IPS DF 19.7 (cell line): ENCODE measurements around the gene SMYD3.

Experiments used
- DNase-seq: peaks from one replicate; pipeline ENCODE4 v3.0.0-alpha.2; 2013; ENCODE audit warnings: low read depth, low spot score

Gene SMYD3

DNA sequence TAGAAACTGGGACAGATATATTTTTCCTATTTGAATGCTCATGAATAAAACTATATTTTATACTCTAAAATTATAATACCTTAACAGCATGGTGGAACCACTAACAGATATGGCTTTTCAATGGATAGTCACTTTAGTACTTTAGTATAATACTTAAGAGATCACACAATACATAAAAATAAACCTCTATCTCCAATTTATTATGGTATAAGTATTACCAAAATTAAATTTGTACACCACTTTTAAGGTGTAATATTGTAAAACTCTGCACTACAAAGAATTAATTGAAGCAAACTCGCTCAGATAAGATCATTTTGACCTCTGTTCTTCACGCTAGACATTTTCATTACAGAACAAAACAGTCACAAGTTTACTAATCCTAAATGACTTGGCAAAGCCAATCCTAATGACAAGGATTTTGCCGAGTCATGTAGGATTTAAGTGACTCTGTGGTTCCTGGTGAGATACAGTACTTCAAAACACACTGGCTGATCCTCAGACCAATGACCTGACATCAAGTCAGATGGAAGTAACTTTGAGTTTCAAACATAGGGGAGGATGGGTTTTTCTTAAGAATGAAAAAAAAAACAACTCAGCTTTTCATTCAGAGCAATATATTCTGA lies 200.6 kb downstream of the SMYD3 start:
- no peak for DNase-seq

DNA sequence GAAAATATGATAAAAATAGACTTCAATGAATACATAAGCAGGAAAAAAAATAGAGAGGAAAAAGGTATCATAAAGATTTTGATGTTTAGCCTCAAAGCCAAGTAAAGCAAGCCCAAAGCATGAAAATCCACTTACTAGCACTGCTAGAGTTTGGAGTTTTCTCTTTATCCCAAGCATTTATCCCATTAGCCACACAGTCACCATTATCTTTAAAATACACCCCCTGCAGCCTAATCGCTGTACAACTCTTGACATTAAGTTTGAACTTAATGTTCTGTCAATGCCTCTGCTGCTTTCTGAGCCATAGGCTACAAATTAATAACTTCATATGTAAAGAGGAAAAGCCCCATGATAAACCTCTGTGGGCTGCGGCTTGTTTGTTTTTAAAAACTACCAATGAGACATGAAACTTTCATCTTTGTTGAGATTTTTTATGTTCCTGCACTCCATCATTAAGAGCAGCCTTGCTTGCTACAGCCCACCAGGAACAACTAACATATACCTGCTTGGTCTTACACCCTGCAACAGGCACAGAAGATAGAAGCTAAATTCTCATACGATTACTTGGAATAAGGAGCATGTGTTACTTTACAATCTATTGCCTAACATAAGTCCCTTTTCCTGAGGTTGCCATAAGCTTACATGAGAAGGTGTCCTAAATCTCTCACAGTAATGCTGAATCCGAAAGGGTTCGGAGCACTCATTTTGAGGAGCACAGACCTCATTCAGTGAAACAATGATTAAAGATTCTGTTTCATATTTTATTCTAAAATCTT lies 202.4 kb downstream of the SMYD3 start:
- no peak for DNase-seq

DNA sequence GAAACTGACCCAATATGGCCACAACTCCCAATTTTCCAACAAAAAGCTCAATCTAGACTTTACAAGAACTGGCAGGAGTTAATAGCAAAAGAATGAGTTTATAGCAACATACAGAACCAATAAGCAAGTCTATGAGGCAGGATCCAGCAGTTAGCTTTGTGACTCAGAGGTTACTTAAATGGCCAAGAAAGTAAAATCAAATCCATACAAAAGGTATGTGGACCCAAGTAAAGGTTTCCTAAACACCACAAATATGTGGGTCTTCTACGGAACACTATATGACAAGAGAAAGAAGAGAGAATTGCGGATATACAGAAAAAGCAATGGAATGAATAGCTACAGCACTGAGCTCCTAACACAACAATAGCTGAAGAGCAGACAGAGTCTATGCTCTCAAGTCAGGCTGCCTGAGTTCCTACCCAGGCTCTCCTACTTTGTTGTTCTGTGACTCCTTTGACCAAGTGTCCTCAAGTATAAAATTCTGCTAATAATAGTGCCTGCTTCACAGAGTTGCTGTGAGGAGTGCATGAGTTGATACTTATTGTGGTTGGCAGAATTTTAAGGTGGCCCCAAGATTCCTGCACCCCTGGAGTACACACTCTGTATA lies 204.3 kb downstream of the SMYD3 start:
- DNase-seq = no peak

DNA sequence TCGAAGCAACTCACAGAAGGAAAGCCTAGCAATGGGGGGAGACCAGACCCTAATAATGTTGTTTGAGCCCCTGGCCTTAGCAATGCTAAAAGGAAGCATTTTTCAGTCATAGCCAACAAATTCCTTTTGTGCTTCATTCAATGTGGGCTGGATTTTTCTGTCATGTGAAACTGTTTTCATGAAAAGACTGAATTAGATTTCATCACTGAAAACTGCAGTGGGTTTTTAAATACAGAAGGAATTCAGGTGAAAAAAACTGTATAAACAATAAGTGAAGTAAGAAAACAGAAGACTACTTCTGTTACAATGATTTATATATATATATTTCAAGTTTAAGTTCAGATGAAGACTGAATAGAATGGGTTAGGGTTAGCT lies 204.8 kb downstream of the SMYD3 start:
- no peak for DNase-seq

DNA sequence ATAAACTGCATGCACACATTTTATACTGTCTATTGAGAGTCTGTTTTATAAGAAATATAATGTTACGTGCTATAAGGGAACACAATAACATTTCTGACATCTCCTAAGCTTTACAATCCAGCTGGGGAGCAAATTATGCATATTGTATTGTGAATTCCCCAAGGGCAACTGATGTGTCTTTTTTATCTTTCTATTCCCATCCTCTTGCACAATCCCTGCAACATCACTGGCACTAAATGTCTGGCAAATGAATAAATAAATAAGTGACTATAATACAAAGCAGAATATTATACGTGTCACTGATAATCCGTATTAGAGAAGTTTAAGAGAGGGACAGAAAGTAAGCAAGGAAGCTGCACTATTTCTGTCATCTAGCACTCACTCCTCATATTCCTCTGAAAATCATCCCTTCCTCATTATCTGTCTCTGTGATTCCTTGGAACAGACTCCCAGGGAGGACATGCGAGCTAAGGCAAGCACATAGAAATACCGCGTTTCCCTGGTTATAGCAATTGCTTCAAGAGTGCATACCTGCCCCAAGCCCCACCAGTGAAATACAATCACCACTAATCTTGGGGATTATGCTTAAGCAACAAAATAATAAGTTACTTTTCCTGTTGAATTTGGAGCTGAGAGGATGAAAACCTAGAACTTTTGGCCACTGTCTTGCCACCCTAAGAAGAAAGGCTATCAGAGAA lies 205.4 kb downstream of the SMYD3 start:
- DNase-seq = no peak

DNA sequence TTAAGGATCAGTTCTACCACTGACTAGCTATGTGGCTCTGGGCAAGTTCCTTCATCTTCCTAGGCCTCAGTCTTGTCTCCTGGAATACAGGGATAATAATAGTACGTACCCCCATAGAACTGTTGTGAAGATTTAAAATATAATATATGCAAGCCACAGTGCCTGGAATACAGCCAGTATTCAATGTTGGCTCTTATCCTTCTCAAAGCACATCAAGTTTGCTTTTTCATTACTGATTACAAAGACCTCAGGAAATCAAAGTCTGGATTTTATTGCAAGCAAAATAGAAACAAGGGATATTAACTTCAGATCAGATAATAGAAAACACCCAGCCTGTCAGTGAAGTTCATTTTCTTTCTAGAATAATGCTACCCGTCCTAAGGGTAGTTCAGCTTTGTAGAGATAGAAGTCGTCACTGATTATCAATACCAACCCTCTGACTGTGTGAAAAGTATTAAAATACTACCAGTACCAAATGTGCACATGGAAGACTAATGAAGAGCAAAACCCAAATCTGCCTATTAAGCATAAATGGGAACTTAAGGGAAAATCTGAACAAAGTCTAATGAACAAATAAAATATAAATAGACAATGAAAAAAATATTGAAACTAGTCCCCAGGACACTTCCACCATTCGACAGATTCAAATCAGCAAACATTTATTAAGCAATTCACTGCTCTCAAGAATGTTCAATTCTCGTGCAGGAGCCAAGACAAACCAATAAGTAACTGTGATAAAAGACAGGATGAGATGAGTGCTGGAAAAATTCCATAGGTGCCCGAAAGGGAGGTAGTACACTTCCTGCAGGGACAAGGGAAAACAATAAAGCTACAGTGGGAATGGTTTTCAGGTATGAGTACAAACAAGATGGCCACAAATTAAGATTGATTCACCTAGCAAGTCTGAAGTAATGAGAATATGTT lies 206.2 kb downstream of the SMYD3 start:
- no peak for DNase-seq

DNA sequence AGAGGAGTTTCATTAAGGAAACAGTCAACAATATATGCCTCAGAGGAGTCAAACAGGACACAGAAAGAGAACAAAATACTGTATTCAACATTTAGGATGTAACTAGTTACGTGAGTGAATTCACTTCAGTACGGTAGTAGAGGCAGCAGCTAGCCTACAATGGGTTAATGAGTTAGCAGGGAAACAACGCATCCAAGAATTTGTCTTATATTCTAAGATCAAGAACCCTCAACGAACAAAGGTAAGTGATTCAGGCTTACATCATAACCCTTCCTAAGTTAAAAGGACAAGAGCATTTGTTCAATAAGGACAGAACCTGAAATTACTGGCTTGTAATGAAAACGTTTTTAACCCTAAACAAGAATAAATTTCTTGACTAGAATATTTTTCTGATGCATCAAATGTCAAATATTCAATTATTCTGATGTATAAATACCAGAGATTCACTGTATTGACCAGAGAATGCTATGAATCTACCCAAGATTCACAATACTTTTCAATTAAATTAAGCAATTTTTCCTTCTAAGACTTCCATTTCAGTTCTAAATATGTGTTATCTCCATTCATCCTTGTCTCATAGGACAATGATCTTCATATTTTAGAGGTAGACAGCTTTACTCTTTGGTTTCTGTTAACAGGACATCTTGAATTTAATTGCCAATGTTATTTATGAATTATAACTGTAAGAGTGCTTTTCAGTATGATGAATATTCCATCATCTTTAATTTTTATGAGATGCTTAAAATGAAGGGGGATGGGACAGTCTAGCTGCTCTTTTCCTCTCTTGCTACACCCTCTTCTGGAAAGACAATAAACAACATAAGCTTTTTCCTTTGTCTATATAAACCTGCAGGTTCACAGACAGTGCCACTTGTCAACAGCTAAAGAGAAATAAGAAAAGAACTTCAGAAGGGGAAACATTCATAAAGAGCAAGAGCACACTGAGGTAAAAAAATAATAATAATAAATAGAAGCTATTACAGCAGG lies 209.5 kb downstream of the SMYD3 start:
- DNase-seq = no peak

DNA sequence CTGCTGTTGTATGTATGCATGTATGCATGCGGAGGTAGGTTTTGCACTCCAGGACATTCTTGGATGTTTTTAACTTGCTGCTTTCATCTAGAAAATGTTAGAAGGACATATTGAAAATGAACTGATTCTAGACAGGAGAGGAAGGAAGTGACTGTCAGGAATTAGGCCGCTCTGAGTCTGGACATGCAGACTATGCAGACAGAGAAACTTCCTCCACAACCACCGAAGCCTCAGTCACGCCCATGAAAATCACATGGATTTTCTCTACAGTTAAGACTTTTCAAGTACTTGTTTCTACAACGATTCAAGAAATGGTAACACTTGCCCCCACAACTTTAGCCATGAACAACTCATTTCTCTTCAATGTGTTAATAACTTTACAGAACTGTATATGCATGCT lies 211.1 kb downstream of the SMYD3 start:
- no peak for DNase-seq

DNA sequence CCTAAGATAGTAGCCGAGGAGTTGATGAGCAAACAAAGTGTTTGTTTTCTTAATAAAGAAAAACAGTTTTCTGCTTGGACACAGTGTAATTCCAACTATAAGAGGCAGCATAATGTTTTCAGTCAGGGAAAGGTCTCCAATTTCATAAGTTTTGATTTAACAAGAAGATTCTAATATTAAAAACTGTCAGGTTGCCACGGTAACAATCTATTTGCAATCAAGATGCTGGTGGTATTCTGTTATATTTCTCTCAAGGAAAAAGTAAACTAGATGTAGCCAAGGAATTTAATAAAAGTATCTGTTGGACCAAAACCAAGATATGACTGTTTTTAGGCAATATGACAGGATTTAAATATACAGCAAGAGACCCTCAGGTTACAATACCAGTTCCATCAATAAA lies 211.7 kb downstream of the SMYD3 start:
- no peak for DNase-seq

DNA sequence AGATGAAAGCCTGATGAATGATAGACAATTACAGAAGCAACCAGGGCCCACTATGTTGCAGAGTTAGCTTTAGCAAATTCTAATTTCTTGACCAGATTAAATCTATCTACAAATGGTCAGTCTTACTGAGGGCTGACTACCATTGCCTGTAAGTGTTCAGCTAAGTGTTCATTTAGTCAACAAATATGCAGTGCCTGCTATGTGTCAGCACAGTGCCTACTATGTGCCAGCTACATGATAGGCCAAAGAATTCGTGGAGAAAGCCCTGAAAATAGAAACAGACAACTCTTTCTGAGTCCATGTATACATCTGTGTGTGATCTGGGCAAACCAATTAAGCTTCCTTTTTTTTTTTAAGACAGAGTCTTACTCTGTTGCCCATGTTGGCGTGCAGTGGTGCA lies 212.8 kb downstream of the SMYD3 start:
- DNase-seq = no peak

DNA sequence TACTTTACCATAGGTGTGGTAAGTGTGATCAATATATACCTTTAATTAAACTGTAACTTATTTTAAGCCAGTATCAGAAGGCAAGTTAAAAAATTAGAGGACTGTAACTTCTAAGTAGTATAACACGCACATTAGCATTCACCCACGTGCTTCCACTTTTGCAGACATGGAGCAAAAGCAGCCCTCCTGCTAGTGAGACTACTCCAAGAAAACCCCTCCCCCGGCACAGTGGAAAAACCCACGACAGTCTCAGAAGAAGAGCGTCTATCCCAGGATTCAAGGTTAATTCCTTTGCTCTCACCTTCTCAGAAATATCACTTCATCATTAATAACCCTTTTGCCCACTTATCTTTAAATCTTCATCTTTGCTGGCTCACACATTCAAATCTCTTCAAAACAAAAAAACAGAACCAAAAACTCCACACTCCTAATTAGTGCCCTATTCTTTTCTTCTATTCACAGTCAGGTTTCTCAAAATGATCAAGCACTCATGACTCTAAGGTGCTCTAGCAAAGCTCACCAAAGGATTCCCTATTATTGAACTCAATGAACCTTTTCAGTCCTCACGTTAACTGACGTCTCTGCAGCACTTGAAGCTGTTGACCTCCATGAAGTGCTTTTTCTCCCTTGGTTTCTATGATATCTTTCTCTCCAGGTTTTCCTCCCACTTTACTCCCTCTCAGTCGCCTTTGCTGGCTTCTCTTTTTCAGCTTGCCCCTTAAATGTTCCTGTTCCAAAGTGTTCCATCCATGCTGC lies 213.5 kb downstream of the SMYD3 start:
- DNase-seq = no peak

DNA sequence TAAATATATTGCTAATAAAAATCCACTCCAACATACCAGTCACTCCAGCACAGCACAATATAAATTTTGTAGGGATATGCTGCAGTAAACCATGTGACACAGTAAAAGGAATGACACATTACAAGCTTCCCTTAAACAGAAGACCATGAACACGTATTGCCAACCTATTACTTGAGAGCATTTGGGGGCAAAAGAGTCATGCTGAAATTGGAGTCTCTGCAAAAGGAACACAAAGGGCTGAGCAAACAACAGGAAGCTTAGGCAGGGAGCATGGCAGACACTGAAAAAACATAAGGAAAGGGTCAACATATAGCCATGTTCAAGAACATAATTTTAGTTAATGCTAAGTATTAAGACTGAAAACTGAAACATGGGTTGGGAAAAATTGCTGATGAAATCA lies 214.5 kb downstream of the SMYD3 start:
- no peak for DNase-seq

DNA sequence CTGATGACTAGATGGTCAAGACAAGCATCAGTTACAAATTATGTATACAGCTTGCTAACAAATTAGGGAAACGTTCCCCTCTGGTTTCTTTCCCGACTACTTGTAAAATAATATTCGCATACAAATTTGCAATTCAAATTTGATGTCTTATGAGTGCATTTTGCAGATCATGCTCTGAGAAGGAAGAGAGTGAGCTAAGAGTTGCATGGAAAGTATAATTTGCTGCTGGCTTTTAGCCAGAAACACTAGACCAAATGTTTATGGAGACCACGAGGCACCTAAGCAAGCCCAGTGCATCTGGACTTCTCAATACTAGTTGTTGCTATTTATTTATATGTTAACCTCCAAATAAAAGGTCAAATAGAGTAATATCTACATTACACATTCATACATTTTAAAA lies 216.0 kb downstream of the SMYD3 start:
- DNase-seq = no peak

DNA sequence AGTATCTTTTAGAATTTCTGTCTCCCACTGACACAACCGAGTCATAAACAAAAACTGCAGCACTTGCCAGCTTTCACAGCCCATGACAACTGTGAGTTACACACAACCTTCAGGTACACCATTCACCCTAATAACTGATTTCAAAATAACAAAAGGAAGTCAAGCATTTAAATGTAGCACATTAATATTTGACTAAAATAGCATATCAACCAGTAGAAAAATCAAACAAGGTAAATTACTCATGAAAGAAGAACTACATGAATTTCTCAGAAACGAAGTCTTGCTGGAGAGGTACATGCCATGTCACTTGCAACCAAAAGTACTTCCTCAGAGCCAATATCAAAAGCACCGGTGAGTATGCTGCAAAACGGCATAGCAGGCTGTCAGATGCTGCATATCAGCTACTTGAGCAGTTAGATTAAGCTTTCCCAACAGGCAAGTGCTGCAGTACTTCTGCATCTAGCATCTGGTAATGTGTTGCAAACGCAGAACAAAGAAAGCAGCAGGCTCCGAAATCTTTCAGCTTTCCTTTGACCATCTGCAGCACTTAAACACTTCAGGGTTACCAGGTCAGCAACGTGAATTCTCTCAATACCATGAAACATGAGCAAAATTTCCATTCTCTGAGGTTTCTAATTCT lies 223.2 kb downstream of the SMYD3 start:
- no peak for DNase-seq

DNA sequence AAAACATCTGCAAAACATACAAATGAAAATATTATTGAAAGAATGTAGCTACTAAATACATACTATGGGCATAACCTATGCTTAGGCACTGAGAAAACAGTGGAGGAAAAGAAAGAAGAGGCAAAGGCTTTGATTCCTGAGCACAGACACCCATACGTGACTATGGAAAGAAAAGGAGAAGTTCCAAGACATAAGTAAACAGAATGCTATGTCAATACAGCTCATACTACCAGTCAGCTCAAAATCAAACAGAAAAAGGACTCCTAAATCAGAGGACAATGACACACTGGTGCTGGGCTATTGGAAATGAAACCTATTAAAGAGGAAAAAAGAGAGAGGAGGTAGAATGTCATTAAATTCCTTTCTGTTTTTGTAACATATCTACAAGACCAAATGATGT lies 225.4 kb downstream of the SMYD3 start:
- DNase-seq = no peak

DNA sequence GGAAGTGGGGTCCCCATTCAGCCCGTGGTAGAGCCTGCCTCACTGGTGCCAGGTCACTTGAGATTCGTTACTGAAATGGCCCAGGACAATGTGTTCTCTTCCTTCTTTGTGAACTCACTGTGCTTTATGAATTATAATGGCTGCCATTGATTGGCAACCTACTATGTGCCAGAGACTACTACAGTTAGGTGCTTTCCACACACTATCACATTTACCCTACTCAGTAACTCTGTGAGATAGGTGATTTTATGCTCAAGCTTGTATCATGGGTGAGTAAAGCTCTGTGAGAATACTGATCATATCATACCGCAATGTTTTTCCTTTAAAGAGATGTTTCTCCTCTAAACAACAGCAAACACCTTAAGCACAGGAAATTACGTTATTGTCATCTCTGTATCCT lies 225.9 kb downstream of the SMYD3 start:
- DNase-seq = no peak

DNA sequence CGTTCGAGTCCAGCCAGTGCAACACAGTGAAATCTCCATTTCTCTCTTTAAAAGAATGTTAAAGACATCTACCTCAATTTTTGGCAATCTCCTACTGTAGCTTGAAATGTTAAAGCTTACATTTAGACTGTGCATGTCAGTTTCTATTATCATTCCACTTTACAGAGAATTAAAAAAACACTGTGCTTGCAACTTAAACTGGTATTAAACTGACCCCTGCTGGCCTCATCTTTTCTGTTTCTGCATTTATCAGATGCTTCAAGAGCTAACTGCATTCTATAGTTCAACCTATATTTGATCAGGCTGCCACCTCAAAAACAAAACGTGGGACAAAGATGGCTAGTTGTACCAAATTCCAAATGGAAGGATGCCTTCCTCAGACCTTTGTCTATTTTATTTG lies 226.5 kb downstream of the SMYD3 start:
- DNase-seq = no peak

DNA sequence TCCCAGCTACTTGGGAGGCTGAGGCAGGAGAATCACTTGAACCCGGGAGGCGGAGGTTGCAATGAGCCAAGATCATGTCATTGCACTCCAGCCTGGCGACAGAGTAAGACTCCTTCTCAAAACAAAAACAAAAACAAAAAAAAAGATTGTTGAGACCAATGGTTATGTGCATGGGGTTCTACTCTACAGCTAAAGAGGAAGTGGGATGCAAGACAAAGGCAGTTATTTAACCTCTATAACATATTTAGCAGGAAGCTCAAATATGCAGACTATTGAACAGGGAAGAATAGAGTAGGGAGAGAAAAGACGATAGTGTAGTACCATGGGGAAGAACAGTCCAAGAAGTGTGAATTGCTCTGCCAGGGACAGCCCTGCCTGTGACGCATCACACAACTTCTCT lies 227.7 kb downstream of the SMYD3 start:
- DNase-seq = no peak

DNA sequence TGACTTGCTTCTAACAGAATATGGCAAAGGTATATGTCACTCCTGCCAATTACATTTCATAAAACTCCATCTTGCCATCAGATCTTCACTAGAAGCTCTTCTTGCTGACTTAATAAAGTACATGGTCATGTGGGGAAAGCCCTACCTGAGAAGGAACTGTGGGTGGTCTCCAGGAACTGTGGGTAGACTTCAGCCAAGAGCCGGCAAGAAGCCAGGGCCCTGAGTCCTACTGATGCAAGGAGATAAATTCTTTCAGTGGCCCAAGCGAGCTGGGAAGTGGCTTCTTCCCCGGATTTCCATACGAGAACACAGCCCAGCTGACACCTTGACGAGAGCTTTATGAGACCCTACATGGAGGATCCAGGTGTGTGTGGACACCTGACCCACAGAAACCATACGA lies 228.7 kb downstream of the SMYD3 start:
- no peak for DNase-seq
